Umbilical cord (tissue), 2 donors: Measurements from ENCODE around the gene SLC19A1. TPM values are rescaled to one million over a fixed set of nuclear protein-coding genes. Genes with fewer than 3 reads are reported as not detected.

Source experiments
- DNase-seq: peaks from one replicate; pipeline ENCODE4 v3.0.0-alpha.2; 2015; ENCODE audit warnings: low spot score
- total RNA-seq: library from RNA; depleted of rRNA; stranded (reverse); fragments of >200 nt; gene quantifications from one replicate; pipeline ENCODE4 v1.2.3, GENCODE V29; 2014; ENCODE audit warnings: low replicate concordance; ENCODE audit not compliant: insufficient read depth

SLC19A1 gene
- total RNA-seq, 1 donor from 2014 or later, result 14.2 TPM

DNA sequence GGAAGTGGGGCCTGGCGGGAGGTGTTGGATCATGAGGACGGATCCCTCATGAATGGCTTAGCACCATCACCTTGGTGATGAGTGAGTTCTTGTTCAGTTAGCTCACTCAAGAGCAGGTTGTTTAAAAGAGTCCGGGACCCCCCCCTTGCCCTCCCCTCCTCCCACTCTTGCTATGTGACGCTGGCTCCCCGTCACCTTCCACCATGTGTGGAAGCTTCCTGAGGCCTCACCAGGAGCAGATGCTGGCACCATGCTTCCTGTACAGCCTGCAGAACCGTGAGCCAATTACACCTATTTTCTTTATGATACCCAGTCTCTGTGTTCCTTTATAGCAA, 3.0 kb upstream of the SLC19A1 start:
- no peak for DNase-seq

GRCh38 chr21:45544449-45545235, 2.4 kb upstream of the SLC19A1 start:
- no peak for DNase-seq

- DNase-seq, result no peak
Measured at GRCh38 chr21:45543710-45544448, 1.6 kb upstream of the SLC19A1 start.

GRCh38 chr21:45543371-45543709, 1.1 kb upstream of the SLC19A1 start:
- no peak for DNase-seq

DNA sequence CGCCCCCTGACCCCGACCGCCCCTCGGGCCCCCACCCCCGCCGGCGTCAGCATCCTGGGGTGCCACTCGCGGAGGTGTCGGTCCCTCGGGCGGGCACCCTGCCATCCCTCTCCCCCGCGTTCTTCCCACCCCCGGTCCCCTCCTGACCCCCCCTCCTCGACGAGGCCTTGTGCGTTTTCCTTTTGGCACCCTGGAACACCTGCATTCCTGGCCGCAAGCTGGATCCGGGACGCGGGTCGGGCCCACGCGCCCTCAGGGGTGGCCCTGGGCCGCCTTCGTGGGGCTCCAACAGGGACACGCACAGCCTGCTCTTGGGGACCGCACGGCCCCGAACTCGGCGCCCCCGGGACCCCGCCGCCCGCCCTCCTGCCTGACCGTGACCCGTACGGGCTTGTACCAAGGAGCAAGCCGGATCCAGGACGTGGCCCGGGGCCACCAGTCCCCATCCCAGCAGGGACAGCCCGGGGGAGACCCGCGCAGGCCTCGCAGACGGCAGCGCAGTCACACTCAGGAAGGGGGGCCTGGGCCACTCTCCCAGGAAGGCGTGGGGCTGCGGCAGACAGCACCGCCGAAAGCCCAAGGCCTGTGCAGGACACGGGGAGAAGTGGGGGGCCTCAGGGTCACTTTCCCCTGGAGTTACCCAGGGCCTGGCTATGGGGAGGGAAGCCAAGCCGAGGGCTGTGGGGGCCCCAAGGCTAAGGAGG, 579 bp upstream of the SLC19A1 start:
- no peak for DNase-seq

DNA sequence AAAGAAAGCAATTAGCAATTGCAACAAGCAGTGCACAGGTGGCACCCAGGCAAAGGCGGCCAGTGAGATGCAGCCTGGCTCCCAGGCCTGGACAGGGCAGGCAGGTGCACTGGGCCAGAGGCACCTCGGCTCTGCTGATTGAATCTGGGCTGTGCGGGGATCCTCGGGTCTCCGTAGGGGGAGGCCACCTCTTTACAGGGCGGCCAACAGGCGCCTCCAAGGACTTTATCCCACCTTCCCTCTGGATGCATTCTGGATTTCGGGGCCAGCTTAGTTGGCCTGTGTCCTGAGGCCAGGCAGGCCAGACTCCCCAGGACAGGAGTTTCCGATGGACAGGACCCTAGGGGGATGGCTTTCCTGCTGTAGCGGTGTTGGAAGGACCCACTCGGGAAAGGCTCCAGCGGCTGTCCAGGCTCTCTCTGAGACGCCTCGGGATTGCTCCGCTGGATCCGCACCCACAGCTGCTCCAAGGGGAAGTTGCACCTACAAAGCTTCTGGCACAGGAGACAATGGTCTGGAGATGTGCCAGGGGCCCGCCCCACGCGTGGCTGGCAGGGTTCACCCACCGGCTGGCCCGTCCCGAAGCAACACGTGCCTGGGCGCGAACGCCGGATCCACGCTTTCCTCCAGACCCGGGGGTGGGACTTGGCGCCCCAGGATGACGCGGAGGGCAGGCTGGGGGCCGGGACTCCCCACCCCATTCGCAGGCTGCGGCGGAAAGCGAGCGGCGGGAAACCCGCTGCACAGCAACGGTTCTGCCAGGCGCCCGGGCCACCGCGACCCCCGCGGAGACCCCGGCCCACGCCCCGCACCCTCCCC, 810 bp downstream of the SLC19A1 start:
- DNase-seq, result peak; percentile 62

GRCh38 chr21:45540601-45540970, 1.7 kb downstream of the SLC19A1 start:
- no peak for DNase-seq

- DNase-seq, result no peak
Measured at GRCh38 chr21:45539796-45540600, 2.2 kb downstream of the SLC19A1 start.

DNA sequence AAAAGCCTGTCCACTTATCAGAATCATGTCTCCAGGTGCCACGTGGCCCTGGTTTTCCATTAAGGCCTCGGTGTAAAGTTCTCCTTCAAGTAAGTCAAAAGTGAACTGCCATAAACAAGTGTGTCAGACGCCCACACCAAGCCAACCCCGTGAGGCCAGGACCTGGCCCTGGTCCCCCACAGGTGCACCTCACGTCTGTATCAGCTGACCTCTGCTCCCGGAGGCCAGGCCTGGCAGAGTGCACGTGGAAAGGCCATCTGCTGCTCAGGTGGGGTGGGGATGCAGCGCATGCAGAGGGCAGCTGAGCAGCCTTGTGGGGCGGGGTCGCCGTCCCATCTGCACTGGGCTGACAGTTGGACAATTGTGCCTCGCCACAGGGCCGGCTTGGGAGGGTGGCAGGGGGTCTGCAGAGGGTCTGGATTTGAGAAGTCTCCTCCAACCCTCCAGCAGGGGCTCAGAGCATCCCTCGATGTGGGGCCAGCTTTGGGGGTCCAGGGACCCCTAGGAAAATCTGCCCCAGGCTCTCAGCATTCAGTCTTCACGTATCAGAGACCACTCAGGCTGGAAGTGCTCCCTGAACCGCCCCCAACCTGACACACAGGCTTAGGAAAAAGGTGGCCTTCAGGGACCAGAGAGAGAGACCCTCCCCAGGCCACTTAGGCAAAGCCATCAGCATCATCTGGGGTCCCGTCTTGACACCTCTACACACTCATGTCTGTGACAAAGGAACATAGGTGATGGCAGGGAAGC, 3.0 kb downstream of the SLC19A1 start:
- no peak for DNase-seq

DNA sequence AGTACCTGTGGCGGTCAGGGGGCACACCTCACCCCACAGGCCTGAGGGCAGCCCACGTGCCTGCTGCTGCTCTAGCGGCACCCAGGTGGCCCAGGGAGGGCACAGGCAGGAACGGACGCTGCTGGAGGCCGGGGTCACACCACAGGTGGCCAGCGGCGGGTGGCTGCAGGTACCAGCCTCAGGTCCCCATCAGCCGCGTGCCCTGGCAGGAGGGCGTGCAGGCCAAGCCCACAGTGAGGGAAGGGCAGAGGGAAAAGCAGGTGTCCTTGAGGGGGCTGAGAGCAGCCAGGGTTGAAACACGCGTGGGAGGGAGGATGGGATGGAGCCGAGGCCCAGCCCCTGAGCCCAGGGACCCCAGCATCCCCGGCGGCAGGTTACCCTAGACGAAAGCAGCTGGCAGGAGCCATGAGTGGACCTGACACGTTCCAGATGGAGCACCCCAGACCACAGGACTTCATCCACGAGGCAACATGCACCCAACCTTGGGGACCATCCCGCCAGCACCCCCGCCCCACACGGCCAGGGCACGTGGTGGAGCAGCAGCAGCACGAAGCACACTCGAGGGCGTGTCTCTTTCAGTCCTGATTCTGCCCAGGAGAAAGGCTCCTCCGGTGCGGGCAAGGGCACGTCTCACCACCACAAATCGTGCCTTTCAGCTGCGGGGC, 3.7 kb downstream of the SLC19A1 start:
- DNase-seq, result no peak

- DNase-seq, result no peak
Measured at GRCh38 chr21:45537746-45538291, 4.4 kb downstream of the SLC19A1 start.

DNA sequence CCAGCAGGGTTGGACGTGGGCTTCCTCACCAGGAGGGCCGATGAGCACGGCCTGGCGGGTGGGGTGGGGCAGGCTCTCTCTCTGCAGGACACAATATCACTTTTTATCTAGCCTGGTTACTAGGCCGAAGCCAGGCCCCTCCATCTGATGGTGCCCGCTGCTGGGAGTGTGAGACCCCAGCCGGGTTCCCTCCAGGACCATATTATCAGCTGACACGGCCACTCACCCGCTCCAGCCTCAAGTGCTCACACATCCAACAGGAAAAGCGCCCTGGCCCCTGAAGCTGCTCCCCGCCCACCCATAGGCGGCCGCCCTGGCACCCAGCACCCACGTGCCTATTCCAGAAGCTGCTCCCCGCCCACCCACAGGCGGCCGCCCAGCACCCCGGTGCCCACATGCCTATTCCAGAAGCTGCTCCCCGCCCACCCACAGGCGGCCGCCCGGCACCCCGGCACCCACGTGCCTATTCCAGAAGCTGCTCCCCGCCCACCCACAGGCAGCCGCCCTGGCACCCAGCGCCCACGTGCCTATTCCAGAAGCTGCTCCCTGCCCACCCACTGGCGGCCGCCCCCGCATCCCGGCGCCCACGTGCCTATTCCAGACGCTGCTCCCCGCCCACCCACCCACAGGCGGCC, 5.0 kb downstream of the SLC19A1 start:
- no peak for DNase-seq

- DNase-seq, result no peak
Measured at GRCh38 chr21:45536301-45537081, 5.7 kb downstream of the SLC19A1 start.

GRCh38 chr21:45535341-45536081, 6.7 kb downstream of the SLC19A1 start:
- no peak for DNase-seq

- peak; percentile 72 for DNase-seq
Measured at GRCh38 chr21:45534636-45535331, 7.5 kb downstream of the SLC19A1 start.

DNA sequence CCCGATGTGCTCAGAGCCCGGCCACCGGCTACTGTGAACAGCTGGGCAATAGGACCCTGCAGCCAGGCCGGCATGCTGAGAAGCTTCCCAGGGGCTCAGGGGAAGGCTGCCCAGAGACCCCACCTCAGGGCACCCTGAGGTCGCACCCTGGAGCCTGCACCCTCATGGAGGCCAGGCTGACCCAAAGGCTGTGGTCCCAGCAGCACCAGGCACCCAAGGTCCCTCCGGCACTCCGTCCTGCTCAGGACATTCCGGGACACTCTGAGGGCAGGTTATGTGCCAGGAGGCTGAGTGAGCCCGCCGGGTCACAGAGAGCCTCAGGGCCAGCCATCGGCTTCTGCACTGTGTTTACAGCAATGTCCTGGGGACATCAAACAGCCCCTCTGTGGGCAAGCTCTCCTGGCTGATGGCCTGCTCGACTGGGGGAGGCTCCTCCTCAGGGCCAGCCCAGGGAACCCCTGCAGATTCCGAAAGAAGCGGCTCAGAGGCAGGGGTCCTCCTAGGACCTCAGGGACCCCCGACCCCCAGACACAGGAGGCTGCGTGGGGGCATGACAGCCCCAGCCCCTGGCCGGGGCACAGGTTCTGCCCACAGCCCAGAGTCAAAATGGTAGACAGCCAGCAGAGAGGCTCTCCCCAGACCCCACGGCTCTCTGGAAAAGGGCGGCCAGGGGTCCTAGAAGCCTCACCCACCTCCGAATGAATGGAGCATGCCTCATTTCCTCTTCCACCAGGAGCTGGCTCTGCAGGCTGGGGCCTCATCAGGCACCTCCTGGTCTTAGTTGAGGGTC, 8.2 kb downstream of the SLC19A1 start:
- no peak for DNase-seq
